ENCODE results near the gene MAPKAP1.

- no peak for TF ChIP-seq CTCF (IDR thresholded peaks at IDR 0.05)
- no peak for TF ChIP-seq POLR2A (IDR thresholded peaks at IDR 0.05)
Measured at GRCh38 chr9:125646217-125646616, 60.8 kb downstream of the MAPKAP1 start.
